H9 (cell line): ENCODE measurements around the gene MTURN. TPM values are rescaled to one million over a fixed set of nuclear protein-coding genes. Genes with fewer than 3 reads are reported as not detected.
A peak's percentile ranks its signal among the peaks of the same experiment; 100 is the strongest.

ENCODE experiments used
- DNase-seq: peaks from one replicate; pipeline ENCODE4 v3.0.0-alpha.2; 2017
- H2AFZ ChIP-seq: one replicate; pipeline ENCODE4 v1.6.1; 2013; ENCODE audit warnings: mild to moderate bottlenecking, low read length, control low read depth, moderate library complexity
- H2AK5ac ChIP-seq: 2 replicates; pipeline ENCODE4 v1.6.1; 2013; ENCODE audit warnings: low read length, control low read depth, mixed read lengths; ENCODE audit not compliant: insufficient read length
- H2BK120ac ChIP-seq: one replicate; pipeline ENCODE4 v1.6.1; 2013; ENCODE audit warnings: low read depth, mild to moderate bottlenecking, low read length, control low read depth, inconsistent platforms; ENCODE audit not compliant: poor library complexity, severe bottlenecking
- H2BK12ac ChIP-seq: 2 replicates; pipeline ENCODE4 v1.6.1; 2013; ENCODE audit warnings: low read length, control low read depth, mixed read lengths, low read depth; ENCODE audit not compliant: insufficient read length
- H2BK15ac ChIP-seq: 2 replicates; pipeline ENCODE4 v1.6.1; 2013; ENCODE audit warnings: low read depth, low read length, control low read depth
- H2BK20ac ChIP-seq: one replicate; pipeline ENCODE4 v1.6.1; 2013; ENCODE audit warnings: low read depth, mild to moderate bottlenecking, low read length, control low read depth, inconsistent platforms; ENCODE audit not compliant: poor library complexity, severe bottlenecking
- H2BK5ac ChIP-seq: 2 replicates; pipeline ENCODE4 v1.6.1; 2013; ENCODE audit warnings: low read length, control low read depth, mixed read lengths; ENCODE audit not compliant: insufficient read length
- H3K14ac ChIP-seq: 2 replicates; pipeline ENCODE4 v1.6.1; 2013; ENCODE audit warnings: low read length, control low read depth; ENCODE audit not compliant: insufficient read depth
- H3K18ac ChIP-seq: 2 replicates; pipeline ENCODE4 v1.6.1; 2013; ENCODE audit warnings: low read depth, mild to moderate bottlenecking, mixed read lengths, low read length, control low read depth; ENCODE audit not compliant: insufficient read length
- H3K23ac ChIP-seq: 2 replicates; pipeline ENCODE4 v1.6.1; 2013; ENCODE audit warnings: low read length, control low read depth, mixed read lengths, low read depth; ENCODE audit not compliant: insufficient read length
- H3K23me2 ChIP-seq: 2 replicates; pipeline ENCODE4 v1.6.1; 2013; ENCODE audit warnings: low read depth, mild to moderate bottlenecking, mixed read lengths, low read length, control low read depth; ENCODE audit not compliant: insufficient read length, poor library complexity, severe bottlenecking
- H3K27ac ChIP-seq: 2 replicates; pipeline ENCODE4 v1.5.1; 2013; ENCODE audit warnings: low read length, control low read depth, mixed read lengths, low read depth; ENCODE audit not compliant: insufficient read length
- H3K27me3 ChIP-seq: 2 replicates; pipeline ENCODE4 v1.6.1; 2013; ENCODE audit warnings: low read length, control low read depth, inconsistent platforms; ENCODE audit not compliant: insufficient read depth
- H3K4ac ChIP-seq: 2 replicates; pipeline ENCODE4 v1.6.1; 2013; ENCODE audit warnings: low read depth, mild to moderate bottlenecking, control low read depth, inconsistent platforms, low read length, moderate library complexity
- H3K4me1 ChIP-seq: 2 replicates; pipeline ENCODE4 v1.6.1; 2013; ENCODE audit warnings: low read length, control low read depth, inconsistent platforms; ENCODE audit not compliant: insufficient read depth
- H3K4me2 ChIP-seq: 2 replicates; pipeline ENCODE4 v1.6.1; 2013; ENCODE audit warnings: low read length, control low read depth, mixed read lengths; ENCODE audit not compliant: insufficient read length, insufficient read depth
- H3K56ac ChIP-seq: 2 replicates; pipeline ENCODE4 v1.6.1; 2013; ENCODE audit warnings: low read depth, mild to moderate bottlenecking, mixed read lengths, low read length, control low read depth; ENCODE audit not compliant: insufficient read length
- H3K79me1 ChIP-seq: 2 replicates; pipeline ENCODE4 v1.6.1; 2013; ENCODE audit warnings: low read depth, mild to moderate bottlenecking, moderate library complexity, low read length, control low read depth, inconsistent platforms; ENCODE audit not compliant: insufficient read depth, poor library complexity, severe bottlenecking
- H3K79me2 ChIP-seq: 2 replicates; pipeline ENCODE4 v1.6.1; 2013; ENCODE audit warnings: low read length, control low read depth, inconsistent platforms; ENCODE audit not compliant: insufficient read depth
- H3K9ac ChIP-seq: 2 replicates; pipeline ENCODE4 v1.6.1; 2013; ENCODE audit warnings: low read length, control low read depth, mixed read lengths; ENCODE audit not compliant: insufficient read length; ENCODE audit errors: extremely low read depth
- H3K9me3 ChIP-seq: one replicate; pipeline ENCODE4 v1.6.1; 2013; ENCODE audit warnings: low read depth, low read length, inconsistent platforms; ENCODE audit not compliant: control insufficient read depth
- H3T11ph ChIP-seq: one replicate; pipeline ENCODE4 v1.6.1; 2013; ENCODE audit warnings: mild to moderate bottlenecking, low read length, control low read depth, inconsistent platforms
- H4K20me1 ChIP-seq: one replicate; pipeline ENCODE4 v1.6.1; 2013; ENCODE audit not compliant: control insufficient read depth, insufficient read length, insufficient read depth
- H4K5ac ChIP-seq: 2 replicates; pipeline ENCODE4 v1.6.1; 2013; ENCODE audit warnings: low read depth, mild to moderate bottlenecking, mixed read lengths, low read length, control low read depth; ENCODE audit not compliant: insufficient read length
- H4K8ac ChIP-seq: replicated peaks from 2 replicates; pipeline ENCODE4 v1.6.1; 2013; ENCODE audit warnings: low read length, control low read depth, mixed read lengths, low read depth; ENCODE audit not compliant: insufficient read length
- H4K91ac ChIP-seq: 2 replicates; pipeline ENCODE4 v1.6.1; 2013; ENCODE audit warnings: low read depth, mild to moderate bottlenecking, moderate library complexity, mixed read lengths, low read length, control low read depth; ENCODE audit not compliant: insufficient read length
- H3K27ac Mint-ChIP-seq, 3 experiments: 2 replicates in 2 of 3; 3 replicates in 1 of 3; pipeline ENCODE4 v1.8.0; 2020 to 2021; ENCODE audit warnings: mixed read lengths in 3 of 3, mild to moderate bottlenecking in 1 of 3, moderate library complexity in 1 of 3
- H3K27me3 Mint-ChIP-seq: 2 replicates; pipeline ENCODE4 v1.8.0; 2021; ENCODE audit warnings: low read depth, mild to moderate bottlenecking, moderate library complexity, mixed read lengths
- H3K36me3 Mint-ChIP-seq, 3 experiments: 2 replicates in 2 of 3; 3 replicates in 1 of 3; pipeline ENCODE4 v1.8.0; 2020 to 2021; ENCODE audit warnings: low read depth in 3 of 3, mixed read lengths in 3 of 3; ENCODE audit not compliant: insufficient read depth in 1 of 3
- H3K4me1 Mint-ChIP-seq, 2 experiments: 2 replicates each; pipeline ENCODE4 v1.8.0; 2020; ENCODE audit warnings: mixed read lengths in 2 of 2
- H3K4me3 Mint-ChIP-seq, 2 experiments: 2 replicates in 1 of 2; 3 replicates in 1 of 2; pipeline ENCODE4 v1.8.0; 2020 to 2021; ENCODE audit warnings: mild to moderate bottlenecking in 2 of 2, mixed read lengths in 2 of 2, moderate library complexity in 1 of 2
- H3K9me3 Mint-ChIP-seq, 2 experiments: 2 replicates in 1 of 2; 3 replicates in 1 of 2; pipeline ENCODE4 v1.8.0; 2020; ENCODE audit warnings: mild to moderate bottlenecking in 2 of 2, mixed read lengths in 2 of 2, moderate library complexity in 1 of 2
- CTCF ChIP-seq: fragments of 200-600 bp; sonication (generic); conservative IDR thresholded peaks from 3 replicates; pipeline ENCODE4 v1.8.0; 2021; ENCODE audit warnings: antibody characterized with exemption, mild to moderate bottlenecking
- WGBS: extraction: QIAGEN DNeasy Blood & Tissue Kit; methylation state at CpG from one replicate; pipeline ENCODE4 v1.1.7; 2013; ENCODE audit warnings: missing lambda C conversion rate, low lambda C conversion rate, mixed read lengths; ENCODE audit not compliant: insufficient read length; ENCODE audit errors: extremely low coverage; 5-methylcytosine and 5-hydroxymethylcytosine counted together
- long read RNA-seq: library from polyadenylated mRNA; unstranded; transcript quantifications from one replicate; pipeline ENCODE4 v2.0.0, GENCODE V29; 2020
- total RNA-seq: library from RNA; stranded (reverse); gene quantifications from 2 replicates; pipeline ENCODE4 v1.2.1, GENCODE V29; 2021

Gene MTURN
- total RNA-seq: 3.4 and 5.5 TPM in 2 replicates
- long read RNA-seq, partial matches to known transcripts: 0 of 2 reads
- long read RNA-seq, other reads (novel, unspliced or antisense): 2 of 2 reads

- Mint-ChIP-seq H3K4me3 (peak within 1 kb of the TSS; percentile 80 to 93), H3K27ac (peak within 1 kb of the TSS in 2 of 3 experiments; percentile 78 to 95; a peak in 4 of 7 replicates), H3K36me3 (no peaks in the 10 kb centered on the region), H3K27me3 (peaks cover 39% of the 10 kb centered on the region), H3K9me3 (no peaks in the 10 kb centered on the region), H3K4me1 (peaks cover 8% of the 10 kb centered on the region in 2 experiments)
- Histone ChIP-seq H3K18ac (peak within 1 kb of the TSS; percentile 86), H4K91ac (no peak within 1 kb of the TSS), H3K79me1 (no peaks in the 10 kb centered on the region), H2BK5ac (no peak within 1 kb of the TSS), H4K8ac (no peak within 1 kb of the TSS), H3K79me2 (no peaks in the 10 kb centered on the region), H3K4me1 (no peaks in the 10 kb centered on the region), H3K23me2 (peaks cover 10% of the 10 kb centered on the region), H3K4ac (no peak within 1 kb of the TSS), H3K23ac (no peak within 1 kb of the TSS), H3K9me3 (no peaks in the 10 kb centered on the region), H3T11ph (no peak within 1 kb of the TSS), H4K5ac (no peak within 1 kb of the TSS), H3K4me2 (peak within 1 kb of the TSS; percentile 84), H3K9ac (peak within 1 kb of the TSS; percentile 81), H2AFZ (peak within 1 kb of the TSS; percentile 85), H4K20me1 (no peaks in the 10 kb centered on the region), H2BK120ac (no peak within 1 kb of the TSS), H3K14ac (peak within 1 kb of the TSS; percentile 4; the same call in 1 of the 2 replicates), H3K27me3 (peaks cover 3% of the 10 kb centered on the region; the same call in 1 of the 2 replicates), H3K56ac (no peak within 1 kb of the TSS), H2AK5ac (no peak within 1 kb of the TSS), H2BK12ac (no peak within 1 kb of the TSS), H3K27ac (no peak within 1 kb of the TSS), H2BK15ac (no peak within 1 kb of the TSS), H2BK20ac (no peak within 1 kb of the TSS)
- no peak for TF ChIP-seq CTCF
- DNase-seq: peak; percentile 95
- WGBS: no CpG with 5 or more reads among the region's 99 CpGs
Observed at GRCh38 chr7:30134611-30135300, at the start of gene MTURN. Gene MTURN, plus strand, starts transcription at chr7:30134986. Its CDS starts 151 bp downstream, at chr7:30135137.
